Right ventricle myocardium superior (tissue), 1 donor: Measurements from ENCODE around the gene CFAP90. TPM values are rescaled to one million over a fixed set of nuclear protein-coding genes. Genes with fewer than 3 reads are reported as not detected.

ENCODE experiments used
- ATAC-seq: fragments of 200-7000 bp; cut with Tn5 transposase; one replicate; pipeline ENCODE4 v1.9.1; 2020; ENCODE audit warnings: mild to moderate bottlenecking; ENCODE audit not compliant: poor library complexity
- DNase-seq: peaks from one replicate; pipeline ENCODE4 v3.0.0-alpha.2; 2020
- intact Hi-C: fragments of 100-400 bp; cut with DNase I; formaldehyde crosslinking; loops from one replicate; pipeline ENCODE4 v1.11.2; 2022
- total RNA-seq: library from RNA; stranded (reverse); fragmentation: NEBNext Ultra II Directional; extraction: Animal tissue kit (Norgen Biotek cat#: 25700); gene quantifications from one replicate; pipeline ENCODE4 v1.2.1, GENCODE V29; 2021
- donor health status: DM: no; HTN: yes; CAD: no; lungs with severe emphysema.

The CFAP90 gene
- total RNA-seq, 1 donor from 2014 or later: not detected

GRCh38 chr5:7869474-7870136 is 18.7 kb upstream of the CFAP90 start:
- intact Hi-C loops: no loop called here
- DNase-seq (no peak), ATAC-seq (peak; percentile 63)

- intact Hi-C loops: no loop called here
- DNase-seq (peak; percentile 97), ATAC-seq (peak; percentile 100)
Observed at GRCh38 chr5:7868773-7869473, 18.0 kb upstream of the CFAP90 start, which contains the start of the genes FASTKD3 and MTRR. FASTKD3 (minus strand) TSS chr5:7869031; CDS start chr5:7868083, 948 bp downstream. MTRR (plus strand) TSS chr5:7869148; CDS start chr5:7870795, 1,647 bp downstream.

- DNase-seq (no peak), ATAC-seq (peak; percentile 2)
- intact Hi-C loops: no loop called here
Observed at GRCh38 chr5:7868427-7868772, 17.5 kb upstream of the CFAP90 start.

- DNase-seq (no peak), ATAC-seq (no peak)
- intact Hi-C loops: no loop called here
Observed at GRCh38 chr5:7867260-7867659, 16.3 kb upstream of the CFAP90 start.

GRCh38 chr5:7866196-7866595 is 15.3 kb upstream of the CFAP90 start:
- intact Hi-C loops: no loop called here
- no peak for ATAC-seq
- DNase-seq: no peak

- no peak for DNase-seq
- no peak for ATAC-seq
- intact Hi-C loops: no loop called here
Observed at GRCh38 chr5:7857926-7858632, 7.1 kb upstream of the CFAP90 start.

GRCh38 chr5:7857361-7857760 is 6.4 kb upstream of the CFAP90 start:
- no peak for ATAC-seq

GRCh38 chr5:7856855-7857254 is 5.9 kb upstream of the CFAP90 start:
- DNase-seq (no peak), ATAC-seq (peak; percentile 88)
- intact Hi-C loops: no loop called here

More at GRCh38 chr5:7857361-7857760, 6.4 kb upstream of the CFAP90 start:
- intact Hi-C loops: no loop called here
- no peak for DNase-seq

- ATAC-seq (no peak), DNase-seq (no peak)
- intact Hi-C loops: no loop called here
Observed at GRCh38 chr5:7855611-7856010, 4.7 kb upstream of the CFAP90 start.

- ATAC-seq (no peak), DNase-seq (no peak)
- intact Hi-C loops: no loop called here
Observed at GRCh38 chr5:7852988-7853387, 2.1 kb upstream of the CFAP90 start.

GRCh38 chr5:7852542-7852941 is 1.6 kb upstream of the CFAP90 start:
- ATAC-seq (no peak), DNase-seq (no peak)
- intact Hi-C loops: no loop called here

- intact Hi-C loops: no loop called here
- DNase-seq (no peak), ATAC-seq (no peak)
Observed at GRCh38 chr5:7851617-7852289, 820 bp upstream of the CFAP90 start.

GRCh38 chr5:7851240-7851592 is 283 bp upstream of the CFAP90 start:
- DNase-seq (no peak), ATAC-seq (no peak)
- intact Hi-C loops: no loop called here

GRCh38 chr5:7849681-7850394 is 1.1 kb downstream of the CFAP90 start:
- DNase-seq (no peak), ATAC-seq (peak; percentile 61)
- intact Hi-C loops: no loop called here

GRCh38 chr5:7848296-7848695 is 2.6 kb downstream of the CFAP90 start:
- DNase-seq (no peak), ATAC-seq (no peak)
- intact Hi-C loops: no loop called here

- intact Hi-C loops: no loop called here
- DNase-seq (no peak), ATAC-seq (no peak)
Observed at GRCh38 chr5:7846327-7846726, 4.6 kb downstream of the CFAP90 start.

GRCh38 chr5:7845557-7845956 is 5.4 kb downstream of the CFAP90 start:
- ATAC-seq (no peak), DNase-seq (no peak)
- intact Hi-C loops: no loop called here

- ATAC-seq (no peak), DNase-seq (no peak)
- intact Hi-C loops: no loop called here
Observed at GRCh38 chr5:7844901-7845300, 6.0 kb downstream of the CFAP90 start.

GRCh38 chr5:7842531-7842930 is 8.4 kb downstream of the CFAP90 start:
- DNase-seq (no peak), ATAC-seq (no peak)
- intact Hi-C loops: no loop called here
